ENCODE measurements around the gene CMTM1. TPM values are rescaled to one million over a fixed set of nuclear protein-coding genes. Genes with fewer than 3 reads are reported as not detected.
A peak's percentile ranks its signal among the peaks of the same experiment; 100 is the strongest.

The CMTM1 gene
- total RNA-seq, result 1 to 10 TPM in 1 of 2 donors, not detected in 1; 1.6 TPM

GRCh38 chr16:66566051-66566901 lies at the start of gene CMTM1:
TSS of gene CMTM1 (plus strand) at chr16:66566439. CDS start at chr16:66566514, 75 bp downstream.
- Histone ChIP-seq H3K4me3 (no peak within 1 kb of the TSS), H3K27me3 (no peaks in the 10 kb centered on the region), H3K4me1 (no peaks in the 10 kb centered on the region), H3K27ac (no peak within 1 kb of the TSS), H3K36me3 (peaks cover 11% of the 10 kb centered on the region), H3K9me3 (no peaks in the 10 kb centered on the region)
- no peak for TF ChIP-seq CTCF (IDR thresholded peaks at IDR 0.05)
- no peak for DNase-seq (ENCODE audit: low spot score)

GRCh38 chr16:66516509-66516807 lies 49.8 kb upstream of the CMTM1 start:
- no peak for TF ChIP-seq CTCF (IDR thresholded peaks at IDR 0.05)
- Histone ChIP-seq H3K27ac (peak overlapping the region; percentile 97 to 98), H3K4me3 (no peak overlapping the region), H3K4me1 (peaks cover 0 to 77% of the 10 kb centered on the region in 2 donors), H3K9me3 (no peaks in the 10 kb centered on the region), H3K36me3 (peaks cover 7% of the 10 kb centered on the region), H3K27me3 (no peaks in the 10 kb centered on the region)
- no peak for DNase-seq (ENCODE audit: low spot score)

- Histone ChIP-seq H3K9me3 (no peaks in the 10 kb centered on the region), H3K36me3 (peaks cover 7% of the 10 kb centered on the region), H3K4me3 (peak overlapping the region; percentile 6 to 36), H3K4me1 (peaks cover 0 to 77% of the 10 kb centered on the region in 2 donors), H3K27me3 (no peaks in the 10 kb centered on the region), H3K27ac (peak overlapping the region; percentile 97 to 98)
- peak; percentile 99 for DNase-seq (ENCODE audit: low spot score)
- no peak for TF ChIP-seq CTCF (IDR thresholded peaks at IDR 0.05)
Measured at GRCh38 chr16:66516808-66517585, 49.2 kb upstream of the CMTM1 start.

- peak overlapping the region in 1 of 2 donors; percentile 36 for H3K4me3 ChIP-seq
- peaks cover 0 to 76% of the 10 kb centered on the region in 2 donors for H3K4me1 ChIP-seq
- peaks cover 7% of the 10 kb centered on the region for H3K36me3 ChIP-seq
- H3K27ac ChIP-seq, result peak overlapping the region; percentile 97 to 98
- DNase-seq (ENCODE audit: low spot score), result no peak
- TF ChIP-seq CTCF (IDR thresholded peaks at IDR 0.05), result no peak
- H3K27me3 ChIP-seq, result no peaks in the 10 kb centered on the region
- no peaks in the 10 kb centered on the region for H3K9me3 ChIP-seq
Measured at GRCh38 chr16:66517586-66518263, 48.5 kb upstream of the CMTM1 start.

- no peaks in the 10 kb centered on the region for H3K27me3 ChIP-seq
- DNase-seq (ENCODE audit: low spot score), result no peak
- H3K36me3 ChIP-seq, result peaks cover 7% of the 10 kb centered on the region
Measured at GRCh38 chr16:66519482-66520373, 46.5 kb upstream of the CMTM1 start.

More at GRCh38 chr16:66519482-66520373, 46.5 kb upstream of the CMTM1 start:
- H3K4me3 ChIP-seq, result no peak overlapping the region
- H3K4me1 ChIP-seq, result peaks cover 0 to 87% of the 10 kb centered on the region in 2 donors
- peak overlapping the region; percentile 58 to 66 for H3K27ac ChIP-seq
- TF ChIP-seq CTCF (IDR thresholded peaks at IDR 0.05), result no peak
- H3K9me3 ChIP-seq, result no peaks in the 10 kb centered on the region

All from right atrium auricular region (tissue), 2 donors.